HUDEP-2 (cell line): ENCODE data around the gene REST.

Experiments used
- DNase-seq, 76 experiments: peaks; one replicate each; lab custom pipeline; 2025; ENCODE audit not compliant: unreplicated experiment in 76 of 76; lab: John Stamatoyannopoulos, UW

REST gene

GRCh38 chr4:56973336-56973735 lies 65.6 kb downstream of the REST start:
- no peak for DNase-seq

- peak in 6 of 76 experiments; percentile 6 to 38 (median 20) for DNase-seq
Measured at GRCh38 chr4:56976283-56976836, 68.7 kb downstream of the REST start.

GRCh38 chr4:56976837-56977320 lies 69.2 kb downstream of the REST start:
- DNase-seq, result peak in 18 of 76 experiments; percentile 2 to 45 (median 30)

- DNase-seq, result peak; percentile 54 to 98 (median 93)
Measured at GRCh38 chr4:56977321-56978012, 69.8 kb downstream of the REST start, which contains the start of gene NOA1. NOA1 (minus strand) TSS chr4:56977606; CDS start chr4:56977585, 21 bp downstream.

- peak in 75 of 76 experiments; percentile 47 to 96 (median 91) for DNase-seq
Measured at GRCh38 chr4:56978750-56979303, 71.1 kb downstream of the REST start, which contains the start of gene POLR2B. POLR2B (plus strand) TSS chr4:56978896; CDS start chr4:56978986, 90 bp downstream.

GRCh38 chr4:56979421-56980072 lies 71.8 kb downstream of the REST start:
- peak in 44 of 76 experiments; percentile 1 to 50 (median 16) for DNase-seq

- peak in 11 of 76 experiments; percentile 2 to 32 (median 16) for DNase-seq
Measured at GRCh38 chr4:56981795-56982201, 74.1 kb downstream of the REST start.

GRCh38 chr4:56986192-56986591 lies 78.5 kb downstream of the REST start:
- no peak for DNase-seq

- no peak for DNase-seq
Measured at GRCh38 chr4:56986952-56987351, 79.3 kb downstream of the REST start.

GRCh38 chr4:56990109-56990905 lies 82.6 kb downstream of the REST start:
- DNase-seq, result no peak

- DNase-seq, result peak in 1 of 76 experiments; percentile 1
Measured at GRCh38 chr4:56995525-56995924, 87.8 kb downstream of the REST start.

- no peak for DNase-seq
Measured at GRCh38 chr4:56999751-57000150, 92.1 kb downstream of the REST start.

GRCh38 chr4:57013543-57014120 lies 105.9 kb downstream of the REST start:
- peak in 1 of 76 experiments; percentile 2 for DNase-seq
